Measurements from ENCODE around the gene SYNE1.
A peak's percentile ranks its signal among the peaks of the same experiment; 100 is the strongest.
"Not testable (repeated sequence)": the region's sequence is repeated elsewhere in the genome, so short reads cannot be mapped to it uniquely, and the experiment has no call there.

The SYNE1 gene

DNA sequence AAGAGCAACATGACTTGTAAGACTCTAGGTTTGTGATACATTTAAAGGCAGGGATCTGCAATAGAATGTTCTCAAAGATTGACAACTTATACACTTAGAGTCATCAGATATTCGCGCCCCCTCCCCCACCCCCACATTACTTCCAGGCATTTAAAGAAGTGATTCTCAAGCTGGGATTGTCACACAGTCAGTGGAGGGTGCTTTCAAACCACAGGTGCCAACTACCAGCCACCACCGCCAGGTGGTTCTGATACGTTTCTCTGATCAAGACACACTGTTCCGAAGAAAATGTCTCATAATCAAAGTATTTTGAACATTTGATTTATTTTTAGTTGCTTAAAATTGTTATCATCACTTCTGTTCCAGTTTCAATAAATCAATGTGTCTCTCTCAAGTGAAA lies 472.2 kb downstream of the SYNE1 start:
- DNase-seq: no peak

DNA sequence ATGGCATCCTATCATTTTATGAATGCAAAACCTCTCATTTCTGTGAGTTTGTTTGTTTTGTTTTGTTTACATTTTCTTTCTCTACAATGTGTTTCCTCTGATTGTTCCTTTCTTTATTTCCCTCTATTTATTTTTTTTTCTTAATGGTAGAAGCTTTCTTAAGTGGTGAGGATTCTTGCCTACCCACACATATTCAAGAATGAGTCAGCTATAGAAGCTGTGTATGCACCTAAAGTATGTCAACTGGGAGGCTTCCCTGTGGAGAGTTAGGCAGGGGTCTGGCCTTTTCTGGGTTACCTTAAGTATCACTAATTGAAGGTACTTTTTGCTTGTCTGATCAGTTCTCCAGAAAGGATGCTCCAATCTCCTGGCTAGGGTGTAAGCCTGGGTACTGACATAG lies 475.7 kb downstream of the SYNE1 start:
- no peak for DNase-seq

DNA sequence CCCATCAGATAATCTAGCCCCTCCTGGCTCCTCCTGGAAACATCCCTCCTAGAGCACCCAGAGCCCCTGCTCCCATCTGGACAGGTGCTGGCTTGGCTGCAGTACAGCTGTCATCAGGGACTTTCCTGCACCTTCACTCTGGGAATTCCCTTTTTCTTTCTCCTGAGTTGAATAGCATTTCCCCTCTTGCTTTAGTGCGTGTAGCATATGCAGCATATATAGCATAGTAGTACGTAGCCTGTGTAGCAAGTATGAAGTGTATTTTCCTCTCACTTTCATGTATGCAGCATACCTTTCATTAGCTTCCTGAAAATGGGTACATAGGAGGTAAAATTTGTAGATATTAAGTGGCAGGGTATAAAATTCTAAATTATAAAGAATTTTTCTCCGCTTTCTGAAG lies 476.8 kb downstream of the SYNE1 start:
- DNase-seq: no peak

DNA sequence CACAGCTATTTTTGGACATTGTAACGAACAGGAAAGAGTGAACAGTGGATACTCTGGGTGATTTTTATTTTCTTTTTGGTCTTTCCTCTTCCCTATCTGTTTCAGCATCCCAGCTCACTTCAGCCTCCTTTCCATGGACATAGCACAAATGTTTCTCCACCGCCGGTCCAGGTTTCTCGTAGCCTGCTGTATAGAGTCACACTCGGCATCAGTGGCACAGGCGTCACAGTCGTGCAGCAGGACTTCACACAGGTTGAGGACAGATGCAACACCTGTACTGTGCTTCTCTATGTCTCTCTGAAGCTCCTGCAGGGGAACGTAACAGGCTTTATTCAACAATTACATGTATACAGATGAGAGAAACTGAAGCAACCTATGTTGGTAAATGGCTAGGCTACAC lies 481.4 kb downstream of the SYNE1 start:
- DNase-seq: no peak

DNA sequence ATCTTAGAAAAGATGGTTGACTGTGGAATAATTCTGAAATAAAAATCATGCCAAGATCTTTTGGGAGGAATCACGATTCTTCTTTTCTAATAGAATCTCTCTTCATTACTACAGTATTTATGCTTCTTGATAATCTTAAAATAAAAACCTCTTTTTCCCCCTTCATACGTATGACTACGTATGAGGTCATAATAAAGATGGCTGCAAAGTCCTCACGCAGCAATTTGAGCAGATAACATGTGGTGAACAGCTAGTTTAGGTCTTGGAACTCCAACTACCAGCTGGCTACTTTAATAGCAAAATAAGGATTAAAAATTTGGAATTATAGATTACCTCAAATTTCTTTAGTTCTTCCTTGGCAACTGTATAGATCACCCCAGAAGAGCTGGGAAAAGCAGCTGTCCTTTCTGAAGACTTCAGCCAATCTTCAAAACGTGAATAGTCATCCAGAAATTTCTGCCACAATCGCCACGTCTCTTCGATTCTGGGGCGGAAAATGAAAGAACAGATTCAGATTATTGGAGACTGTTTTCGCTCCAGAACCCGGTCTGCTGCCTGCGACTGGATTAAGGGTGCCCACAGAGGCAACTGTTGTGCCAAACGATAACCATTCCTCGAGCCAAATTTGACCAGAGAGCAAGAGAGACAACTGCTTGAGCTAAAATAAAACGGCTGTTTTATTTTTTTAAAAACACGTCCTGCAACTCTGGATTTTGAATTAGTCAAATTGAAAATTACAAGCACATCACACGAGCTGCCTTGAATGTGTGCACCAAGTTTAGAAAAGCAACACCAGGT lies 482.4 kb downstream of the SYNE1 start:
- DNase-seq: no peak

DNA sequence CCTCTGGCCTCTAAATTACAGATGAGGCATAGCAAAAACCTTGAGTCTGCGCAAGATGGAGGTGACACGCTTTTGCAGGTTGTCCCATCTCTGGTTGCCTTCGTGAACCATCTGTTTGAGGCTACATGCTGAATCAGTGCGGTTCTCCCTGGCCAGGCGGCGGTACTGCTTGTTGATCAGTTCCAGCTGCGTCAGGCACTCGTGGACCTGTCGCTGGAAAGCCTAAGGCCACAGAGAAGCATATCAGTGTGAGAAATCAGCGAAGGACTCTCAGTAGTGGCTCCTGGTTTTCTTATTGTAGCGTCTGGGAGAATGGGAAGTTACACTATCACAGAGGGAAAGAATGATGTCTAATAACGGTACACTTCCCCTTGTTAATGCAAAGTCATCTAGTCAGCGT lies 485.2 kb downstream of the SYNE1 start:
- DNase-seq: no peak

DNA sequence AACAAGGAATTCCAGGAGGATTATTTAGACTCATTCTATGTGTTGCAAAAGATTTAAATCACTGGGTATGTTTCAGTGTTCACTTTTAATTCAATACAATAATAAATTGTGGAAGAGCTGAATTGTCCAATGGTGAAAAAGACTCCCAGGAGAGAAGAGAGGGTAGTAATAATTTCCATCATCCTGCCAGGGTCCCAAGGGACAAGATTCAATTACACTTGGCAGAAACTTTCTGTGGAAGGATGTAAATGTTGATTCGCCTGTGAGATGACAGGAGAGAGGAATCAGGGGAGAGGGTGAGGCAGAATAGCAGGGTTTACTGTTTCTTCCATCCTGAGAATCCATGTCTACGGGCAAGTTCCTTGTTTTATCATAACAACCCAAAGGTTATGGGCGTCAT lies 487.0 kb downstream of the SYNE1 start:
- DNase-seq: no peak

DNA sequence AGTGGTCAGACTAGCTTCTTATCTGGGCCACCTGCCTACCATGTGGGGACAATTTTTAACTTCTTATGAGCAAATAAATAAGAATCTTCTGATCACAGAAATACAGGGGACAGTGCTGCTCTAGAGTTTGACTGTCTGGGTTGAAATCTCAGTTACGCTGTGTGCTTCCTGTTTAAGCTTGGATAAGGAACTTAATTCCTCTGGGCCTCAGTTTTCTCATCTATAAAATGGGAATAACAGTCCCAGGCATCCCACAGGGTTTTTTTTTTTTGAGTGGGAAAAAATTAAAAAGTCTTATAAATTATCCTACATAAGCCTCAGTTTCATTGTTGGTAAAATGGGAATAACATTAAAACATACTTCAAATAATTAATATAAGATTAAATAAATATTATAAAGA lies 488.8 kb downstream of the SYNE1 start:
- no peak for DNase-seq

DNA sequence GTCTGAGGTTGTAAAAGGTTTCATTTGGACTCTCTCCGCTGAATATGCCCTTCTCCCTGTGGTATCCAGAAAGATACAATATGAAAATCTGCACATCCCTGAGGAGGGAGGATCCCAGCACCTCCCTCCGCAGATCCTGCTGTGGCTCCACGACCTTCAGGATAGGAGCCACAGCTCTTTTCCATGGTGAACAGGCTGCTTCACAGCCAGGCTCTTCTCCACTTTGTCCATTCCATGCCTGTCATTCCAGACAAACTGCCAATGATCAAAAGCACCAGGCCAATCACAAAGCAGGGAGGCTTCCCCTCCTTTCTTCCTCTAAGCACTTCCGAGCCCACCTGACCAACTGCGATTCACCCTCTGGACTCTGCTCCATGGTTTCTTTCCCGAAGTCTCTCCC lies 489.9 kb downstream of the SYNE1 start:
- DNase-seq: no peak

DNA sequence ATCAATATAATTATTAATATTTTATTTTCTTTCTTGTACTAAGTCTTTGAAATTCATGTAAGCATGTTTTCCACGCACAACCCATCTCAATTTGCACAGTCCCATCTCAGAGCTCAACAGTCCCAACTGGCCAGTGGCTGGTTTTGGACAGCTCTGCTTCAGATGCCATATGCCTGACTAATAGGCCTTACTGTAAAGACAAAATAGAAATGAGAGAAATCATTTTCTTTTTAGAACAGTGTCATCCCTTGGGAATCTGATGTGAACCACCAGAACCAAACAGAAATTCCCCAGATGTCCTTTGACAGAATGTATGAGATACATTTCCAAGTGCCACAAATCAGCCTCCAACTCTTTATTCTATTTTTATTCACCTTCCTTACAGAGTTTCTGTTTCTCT lies 490.8 kb downstream of the SYNE1 start:
- DNase-seq: no peak

DNA sequence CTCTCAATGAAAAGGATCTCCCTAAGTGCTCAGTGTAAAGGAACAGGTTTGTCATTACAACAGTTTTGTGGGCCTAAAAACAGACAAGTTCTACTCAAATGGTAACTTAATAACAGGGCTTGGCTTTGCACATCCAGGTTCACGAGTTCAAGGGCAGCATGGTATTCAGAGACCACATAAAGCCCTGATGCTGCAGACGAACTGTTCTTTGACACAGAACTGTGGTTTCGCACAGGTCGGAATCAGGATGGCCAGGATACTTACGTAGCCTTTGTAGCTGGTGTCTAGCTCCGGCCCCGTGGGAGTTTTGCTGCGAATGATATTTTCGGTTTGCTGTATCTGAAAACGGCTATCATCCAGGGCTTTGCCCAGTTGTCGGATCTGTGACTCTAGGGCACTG lies 493.8 kb downstream of the SYNE1 start:
- DNase-seq: no peak

DNA sequence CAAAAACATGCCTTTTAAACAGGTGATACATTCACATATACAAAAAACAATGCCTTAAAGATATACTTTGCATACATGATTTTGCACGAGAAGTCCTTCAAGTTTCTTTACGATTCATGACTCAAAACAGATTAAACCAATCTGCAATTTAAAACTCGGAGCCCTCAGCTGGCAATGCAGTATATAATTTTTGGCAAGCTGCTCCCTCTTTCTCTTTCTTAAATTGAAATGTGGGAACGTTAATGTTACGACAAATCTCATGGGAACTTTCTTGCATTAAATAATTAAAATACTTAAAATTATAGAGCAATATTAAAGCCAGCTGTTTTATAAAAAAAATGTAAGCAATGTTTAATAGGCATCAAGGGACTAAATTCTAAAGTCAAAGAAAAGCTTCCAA lies 495.1 kb downstream of the SYNE1 start:
- DNase-seq: no peak

DNA sequence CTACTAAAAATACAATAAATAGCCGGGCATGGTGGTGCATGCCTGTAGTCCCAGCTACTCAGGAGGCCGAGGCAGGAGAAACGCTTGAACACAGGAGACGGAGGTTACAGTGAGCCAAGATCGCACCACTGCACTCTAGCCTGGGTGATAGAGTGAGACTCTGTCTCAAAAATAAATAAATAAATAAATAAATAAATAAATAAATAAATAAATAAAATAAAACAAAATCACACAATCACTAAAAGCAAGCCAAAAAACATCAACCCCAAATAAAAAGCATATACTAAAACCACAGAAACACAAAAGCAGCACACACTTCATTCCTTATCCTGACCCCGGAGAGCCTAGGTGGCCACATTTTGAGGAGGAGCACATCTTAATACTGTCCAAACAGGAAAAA lies 498.8 kb downstream of the SYNE1 start:
- not testable (repeated sequence) for DNase-seq

DNA sequence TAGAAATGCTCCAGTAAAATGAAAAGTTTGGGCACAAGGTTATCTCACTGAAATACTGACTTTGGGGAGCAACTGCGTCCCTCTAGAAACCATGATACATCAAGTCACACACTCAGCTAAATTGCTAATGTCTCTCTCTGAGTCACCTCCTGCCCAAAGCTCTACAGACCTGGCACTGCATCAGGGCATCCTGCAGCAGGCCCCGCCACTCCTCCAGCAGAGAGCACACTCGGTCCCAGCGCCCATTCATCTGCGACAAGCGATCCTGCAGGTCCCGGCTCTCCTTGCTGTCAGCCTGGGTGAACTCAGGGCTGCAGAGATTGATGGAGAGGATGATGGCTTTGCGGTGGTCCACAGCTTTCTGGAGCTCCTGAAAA lies 500.7 kb downstream of the SYNE1 start:
- no peak for DNase-seq

DNA sequence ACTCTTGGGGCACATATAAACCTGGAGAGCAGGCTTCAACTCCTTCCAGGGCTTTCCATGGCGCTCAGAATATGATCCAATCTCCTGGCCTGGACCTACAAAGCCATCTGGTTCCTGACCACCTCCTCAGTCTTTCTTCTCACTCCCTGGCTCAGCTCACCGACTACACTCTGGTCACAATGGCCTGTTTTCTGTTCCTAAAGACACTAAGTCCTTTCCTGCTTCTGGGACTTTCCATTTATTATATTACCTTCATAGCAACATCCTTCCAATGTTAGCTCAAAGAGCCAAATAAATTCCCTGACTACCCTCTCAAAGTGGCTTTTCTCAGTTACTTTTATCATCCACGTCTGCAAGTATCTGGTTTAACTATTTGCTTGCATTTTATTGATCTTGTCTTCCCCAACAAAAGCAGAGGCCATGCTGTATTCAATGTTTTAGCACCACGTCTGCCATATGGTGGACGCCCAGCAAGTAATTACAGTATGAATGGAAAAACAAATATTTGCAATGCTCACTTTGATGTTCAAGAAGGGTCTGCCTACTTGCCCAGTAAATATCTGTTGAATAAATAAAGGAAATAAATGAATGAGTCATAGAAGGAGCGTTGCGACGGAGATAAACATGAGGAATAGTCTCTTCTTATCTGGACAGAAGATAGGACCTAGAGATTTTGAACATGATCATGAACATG lies 501.3 kb downstream of the SYNE1 start:
- DNase-seq: no peak

DNA sequence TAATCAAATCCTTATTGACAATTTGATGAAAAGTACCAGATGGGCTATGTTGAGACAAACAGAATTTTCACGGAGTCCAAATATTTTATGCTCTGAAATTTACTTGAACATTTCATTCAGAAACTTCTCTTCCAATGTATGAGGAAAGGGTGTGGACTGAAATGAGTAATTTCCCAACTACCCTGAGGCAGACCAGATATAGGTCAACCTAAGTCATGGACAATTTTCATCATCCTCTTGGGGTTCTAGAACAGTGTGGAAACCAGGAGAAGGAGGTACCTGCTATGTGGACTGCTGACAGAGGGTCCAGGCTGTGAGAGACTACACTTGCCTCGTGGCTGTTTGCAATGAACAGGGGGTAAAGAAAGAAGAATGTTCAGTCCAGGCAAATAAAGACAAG lies 506.7 kb downstream of the SYNE1 start:
- DNase-seq: no peak

DNA sequence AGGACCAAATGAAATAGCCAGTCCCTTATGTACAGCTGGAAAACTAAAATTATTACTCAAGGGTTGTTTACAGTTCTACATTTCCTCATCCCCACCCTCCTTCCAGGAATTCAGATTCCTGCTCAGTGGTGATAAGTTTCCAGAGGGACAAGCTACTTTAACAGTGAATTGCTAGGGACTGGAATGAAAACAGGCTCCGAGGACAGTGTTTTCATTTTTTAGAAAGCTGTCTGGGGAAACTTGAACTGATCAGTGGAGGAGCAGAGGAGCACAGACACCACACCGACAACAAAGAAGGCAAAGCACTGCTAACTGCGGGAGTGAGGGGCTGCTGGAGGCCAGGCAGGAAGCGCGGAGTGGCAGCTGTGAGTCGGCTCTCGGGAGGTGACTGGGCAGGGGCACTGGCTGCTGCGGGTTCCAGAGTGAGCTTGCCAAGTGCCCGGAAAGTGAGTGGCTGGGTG lies 507.4 kb downstream of the SYNE1 start:
- DNase-seq: no peak

DNA sequence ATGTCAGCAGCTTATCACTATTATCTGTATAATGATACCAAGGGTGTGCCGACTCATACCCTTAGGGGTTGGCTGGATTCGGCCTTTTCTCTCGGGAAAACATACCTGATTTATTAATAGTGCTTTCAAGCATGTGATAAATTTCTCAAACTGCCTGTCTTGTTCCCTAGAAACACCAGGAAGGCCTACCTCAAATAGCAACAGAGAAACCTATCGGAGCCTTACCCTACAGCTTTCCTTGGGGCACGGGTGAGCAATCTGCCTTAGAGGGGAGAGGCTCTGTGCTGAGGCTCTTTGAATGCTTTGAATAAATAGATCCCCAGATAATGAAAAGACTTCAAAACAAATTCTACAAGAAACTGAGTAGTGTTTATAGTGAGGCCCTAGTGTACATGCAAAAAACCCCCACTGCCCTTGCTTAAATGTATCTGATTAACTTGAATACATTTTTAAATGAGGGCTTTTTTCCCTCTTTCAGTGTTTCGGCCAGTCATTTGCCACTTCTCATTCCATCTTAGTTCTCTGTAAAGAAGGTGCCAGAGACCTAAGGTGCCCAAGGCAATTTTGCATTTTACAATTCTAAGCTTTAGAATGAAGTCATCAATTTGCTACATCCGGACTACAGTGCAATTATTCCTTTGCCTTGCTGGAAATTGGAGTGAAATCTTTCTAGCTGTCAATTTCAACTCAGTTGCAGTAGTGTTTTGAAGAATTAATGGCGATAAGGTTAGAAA lies 509.6 kb downstream of the SYNE1 start:
- DNase-seq: no peak

DNA sequence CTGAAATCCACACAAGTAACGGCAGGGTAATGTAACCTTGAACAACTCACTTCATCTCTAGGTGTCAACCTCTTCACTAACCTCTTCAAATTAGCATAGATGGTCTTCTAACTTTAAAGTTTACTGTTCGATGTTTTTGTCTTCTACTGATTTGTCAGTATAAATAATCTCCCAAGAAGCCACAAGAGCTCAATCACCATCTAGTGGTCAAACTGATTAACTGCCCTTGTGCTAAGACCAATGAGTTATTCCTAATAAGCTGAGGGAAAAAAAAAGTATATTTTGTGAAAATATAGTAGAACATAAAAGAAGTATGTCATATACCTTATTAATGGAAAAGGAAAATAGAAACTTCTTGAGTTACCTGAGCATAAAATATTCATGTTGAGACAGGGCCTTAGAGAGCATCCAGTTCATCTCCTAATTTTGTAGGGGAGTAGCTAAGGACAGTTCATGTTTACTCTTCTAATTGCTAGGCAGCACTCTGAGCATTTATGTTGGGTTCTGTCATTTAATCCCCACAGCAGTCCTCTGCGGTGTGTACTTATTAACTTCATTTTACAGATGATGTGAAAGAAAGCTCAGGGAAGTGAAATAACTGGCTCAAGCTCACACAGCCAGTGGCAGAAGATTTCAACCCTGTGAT lies 512.6 kb downstream of the SYNE1 start:
- peak; percentile 11 for DNase-seq

DNA sequence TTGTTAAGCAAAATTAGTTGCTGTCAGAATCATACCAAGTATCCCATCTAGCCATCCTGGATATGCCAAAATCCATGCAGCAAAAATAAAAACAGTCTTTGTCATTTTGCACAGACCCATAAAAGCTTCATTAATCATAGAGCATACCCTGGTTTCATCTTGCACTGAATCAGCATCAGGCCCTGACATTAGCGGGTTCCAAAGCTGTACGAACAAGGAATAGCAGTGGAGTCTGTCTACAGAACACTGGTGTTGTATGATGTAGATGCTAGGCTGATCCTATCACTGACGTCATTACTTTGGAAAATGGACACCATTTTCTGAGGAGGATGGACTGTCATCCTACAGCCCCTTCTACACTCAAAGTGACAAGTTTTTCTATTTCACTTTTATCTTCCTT lies 514.1 kb downstream of the SYNE1 start:
- DNase-seq: no peak

DNA sequence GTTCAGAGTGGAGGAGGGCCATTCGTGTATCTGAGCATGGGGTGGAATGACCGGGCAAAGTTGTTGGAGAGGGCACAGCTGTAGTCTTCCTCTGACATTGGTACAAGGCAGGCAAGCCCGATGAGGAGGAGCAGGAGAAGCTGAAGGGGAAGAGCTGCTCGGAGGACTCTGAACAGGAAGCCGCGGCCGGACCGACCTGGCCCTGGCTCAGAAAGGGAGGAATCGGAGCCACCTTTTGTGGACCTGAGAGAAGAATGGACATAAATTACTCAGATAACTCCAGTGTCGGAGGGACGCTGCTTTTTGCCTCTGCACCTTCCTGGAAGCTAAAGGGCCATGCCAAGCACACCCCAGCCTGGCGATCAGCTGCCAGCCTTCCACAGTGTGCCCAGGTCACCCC lies 514.7 kb downstream of the SYNE1 start:
- no peak for DNase-seq

DNA sequence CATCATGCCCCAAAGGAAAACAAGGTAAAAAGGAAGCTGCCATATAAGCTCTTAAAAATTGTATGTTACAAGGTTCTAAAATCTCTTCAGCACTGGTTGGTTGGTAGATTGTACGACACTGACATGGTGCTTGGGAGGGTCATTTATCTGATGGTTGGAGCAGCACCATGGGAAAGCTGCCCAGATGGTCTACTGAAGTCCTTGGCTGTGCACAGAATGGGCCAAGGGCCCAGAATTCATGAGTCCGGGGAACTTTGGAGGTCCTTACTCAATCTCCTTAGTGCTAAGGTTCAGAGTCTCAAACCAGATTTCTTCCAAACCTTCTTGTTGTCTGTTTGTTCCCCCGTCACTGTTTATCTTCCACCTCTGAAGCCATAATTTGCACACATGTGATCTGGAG lies 515.3 kb downstream of the SYNE1 start:
- no peak for DNase-seq

DNA sequence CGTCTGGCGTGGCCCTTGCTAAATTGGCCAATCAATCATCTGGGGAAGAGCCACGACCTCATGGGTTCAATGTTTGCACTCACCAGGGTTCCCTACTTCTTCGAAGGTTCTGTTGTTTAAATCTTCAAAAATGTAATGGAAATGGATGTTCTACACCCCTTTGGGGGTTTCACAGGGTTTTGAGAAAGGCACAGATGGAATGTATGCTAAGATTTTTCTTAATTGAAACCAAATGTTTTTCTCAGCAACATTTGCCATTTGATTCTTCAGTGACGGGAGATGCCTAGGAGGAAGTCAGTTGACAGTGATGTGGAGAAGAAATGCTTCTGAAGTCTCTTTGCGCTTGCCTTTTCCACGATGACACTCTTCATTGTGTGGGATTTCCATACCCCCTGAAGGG lies 517.3 kb downstream of the SYNE1 start:
- no peak for DNase-seq

DNA sequence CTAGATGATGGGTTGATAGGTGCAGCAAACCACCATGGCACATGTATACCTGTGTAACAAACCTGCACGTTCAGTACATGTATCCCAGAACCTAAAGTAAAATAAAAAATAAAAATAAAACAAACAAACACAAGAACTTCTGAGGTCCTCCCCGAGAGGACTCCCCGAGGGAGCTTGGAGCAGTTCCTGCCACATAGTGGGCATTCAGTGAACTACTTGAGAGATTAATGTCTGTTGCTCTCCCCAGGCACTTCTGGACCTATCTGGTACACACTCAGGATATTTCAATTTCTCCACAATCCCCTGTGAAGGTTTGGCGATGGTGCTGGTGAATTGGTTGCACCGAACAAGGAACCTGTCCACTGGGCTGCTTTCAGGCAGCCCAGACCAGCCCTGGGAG lies 518.5 kb downstream of the SYNE1 start:
- DNase-seq: no peak
